ENCODE data around the gene FARS2.

- TF ChIP-seq YY1 (tag by site-specific recombination; IDR thresholded peaks at IDR 0.05) (no peak), CTCF (tag by site-specific recombination; IDR thresholded peaks at IDR 0.05) (no peak), ZNF416 (tag by site-specific recombination; IDR thresholded peaks at IDR 0.05) (no peak), ZBTB1 (tag by site-specific recombination; IDR thresholded peaks at IDR 0.05) (no peak), TRIM28 (IDR thresholded peaks at IDR 0.05; ENCODE audit: borderline replicate concordance, low read length) (no peak), MYNN (tag by site-specific recombination; IDR thresholded peaks at IDR 0.05; ENCODE audit: borderline replicate concordance) (no peak), REPIN1 (tag by site-specific recombination; IDR thresholded peaks at IDR 0.05; ENCODE audit: low read depth) (no peak), ZNF274 (IDR thresholded peaks at IDR 0.05; ENCODE audit: low read length) (no peak), ZNF274 (tag by site-specific recombination; IDR thresholded peaks at IDR 0.05; ENCODE audit: borderline replicate concordance) (no peak), ZNF48 (tag by site-specific recombination; IDR thresholded peaks at IDR 0.05) (no peak), ZNF76 (tag by site-specific recombination; IDR thresholded peaks at IDR 0.05; ENCODE audit: borderline replicate concordance, low read depth) (no peak), HOXA7 (CRISPR knock-in tag; IDR thresholded peaks at IDR 0.05; ENCODE audit: borderline replicate concordance) (no peak), ZNF785 (tag by site-specific recombination; IDR thresholded peaks at IDR 0.05) (no peak)
These were observed 523.9 kb downstream of the FARS2 start for GRCh38 chr6:5785249-5785648.
